ENCODE data around the gene ELAVL1. TPM values are rescaled to one million over a fixed set of nuclear protein-coding genes. Genes with fewer than 3 reads are reported as not detected.
"Not testable (repeated sequence)": the region's sequence is repeated elsewhere in the genome, so short reads cannot be mapped to it uniquely, and the experiment has no call there.

ELAVL1 gene
- total and polyA plus RNA-seq, 4 donors, result 15.0 to 72.8 (median 47.0) TPM

DNA sequence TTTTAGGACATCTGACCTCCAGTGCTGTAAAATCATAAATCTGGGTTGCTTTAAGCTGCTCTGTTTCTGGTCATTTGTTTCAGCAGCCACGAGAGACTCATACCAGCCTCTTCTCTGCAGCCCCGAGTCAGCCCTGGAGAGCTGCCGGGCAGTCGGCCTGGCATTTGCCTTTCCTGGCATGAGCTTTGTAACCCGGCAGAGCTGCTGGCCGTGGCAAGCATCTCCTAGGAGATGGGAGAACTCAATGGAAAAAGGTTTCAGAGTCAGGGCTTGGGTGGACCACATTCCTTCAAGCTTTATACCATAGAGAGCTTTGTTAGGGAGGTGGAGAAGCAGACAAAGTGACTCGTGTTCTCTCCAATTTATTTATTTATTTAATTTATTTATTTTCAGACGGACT lies 25.5 kb upstream of the ELAVL1 start:
- Histone ChIP-seq H3K4me1 (ENCODE audit: control insufficient read depth in 5 of 5, insufficient read depth in 5 of 5, low read length in 5 of 5) (peaks cover 0 to 12% (median 0%) of the 10 kb centered on the region in 5 donors), H3K9ac (ENCODE audit: insufficient read depth in 1 of 2, low read length in 2 of 2) (no peak overlapping the region), H3K9me3 (ENCODE audit: control insufficient read depth in 4 of 4, insufficient read depth in 3 of 4, low read length in 3 of 4) (no peaks in the 10 kb centered on the region), H3K27me3 (ENCODE audit: control insufficient read depth in 3 of 3, insufficient read depth in 3 of 3, low read length in 2 of 3) (no peaks in the 10 kb centered on the region), H3K27ac (ENCODE audit: low read depth in 1 of 2, low read length in 1 of 2) (no peak overlapping the region), H3K36me3 (ENCODE audit: control insufficient read depth in 4 of 4, insufficient read depth in 4 of 4, low read length in 4 of 4) (no peaks in the 10 kb centered on the region), H3K4me3 (no peak overlapping the region)
- DNase-seq (no peak), ATAC-seq (ENCODE audit: insufficient read depth, low FRiP score) (no peak)
- 83 to 88% methylated on average over 8 of the region's 8 CpGs for WGBS, 2 donors
- TF ChIP-seq, protein P1, sequence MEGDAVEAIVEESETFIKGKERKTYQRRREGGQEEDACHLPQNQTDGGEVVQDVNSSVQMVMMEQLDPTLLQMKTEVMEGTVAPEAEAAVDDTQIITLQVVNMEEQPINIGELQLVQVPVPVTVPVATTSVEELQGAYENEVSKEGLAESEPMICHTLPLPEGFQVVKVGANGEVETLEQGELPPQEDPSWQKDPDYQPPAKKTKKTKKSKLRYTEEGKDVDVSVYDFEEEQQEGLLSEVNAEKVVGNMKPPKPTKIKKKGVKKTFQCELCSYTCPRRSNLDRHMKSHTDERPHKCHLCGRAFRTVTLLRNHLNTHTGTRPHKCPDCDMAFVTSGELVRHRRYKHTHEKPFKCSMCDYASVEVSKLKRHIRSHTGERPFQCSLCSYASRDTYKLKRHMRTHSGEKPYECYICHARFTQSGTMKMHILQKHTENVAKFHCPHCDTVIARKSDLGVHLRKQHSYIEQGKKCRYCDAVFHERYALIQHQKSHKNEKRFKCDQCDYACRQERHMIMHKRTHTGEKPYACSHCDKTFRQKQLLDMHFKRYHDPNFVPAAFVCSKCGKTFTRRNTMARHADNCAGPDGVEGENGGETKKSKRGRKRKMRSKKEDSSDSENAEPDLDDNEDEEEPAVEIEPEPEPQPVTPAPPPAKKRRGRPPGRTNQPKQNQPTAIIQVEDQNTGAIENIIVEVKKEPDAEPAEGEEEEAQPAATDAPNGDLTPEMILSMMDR (IDR thresholded peaks at IDR 0.05; ENCODE audit: control extremely low read depth, extremely low read depth), result no peak

DNA sequence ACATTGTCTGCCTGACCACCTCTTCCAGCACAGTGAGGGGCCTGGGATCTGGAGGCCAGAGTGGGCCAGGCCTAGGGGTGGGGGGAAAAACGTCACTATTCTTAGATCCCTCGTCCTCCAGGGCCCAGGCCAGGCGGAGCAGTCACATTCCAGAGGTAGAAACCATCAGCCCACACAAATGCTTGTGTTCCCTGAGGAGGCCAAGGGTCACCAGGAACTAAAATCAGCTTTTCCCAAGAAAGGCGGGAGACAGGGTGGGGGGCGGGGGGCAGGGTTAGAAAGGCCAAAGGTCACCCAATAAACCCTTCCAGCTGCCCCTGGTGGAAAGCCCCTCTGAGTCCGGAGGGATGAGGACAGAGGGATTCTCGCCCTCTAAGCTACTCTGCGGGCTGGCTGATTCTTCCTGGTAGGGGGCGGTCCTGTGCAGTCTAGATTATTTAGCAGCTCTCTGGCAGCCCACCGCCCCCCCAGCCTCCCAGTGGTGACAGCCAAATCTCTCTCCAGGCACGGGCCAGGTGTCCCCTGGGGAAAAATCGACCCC lies 23.6 kb upstream of the ELAVL1 start:
- no peak overlapping the region for H3K4me3 ChIP-seq
- no peaks in the 10 kb centered on the region for H3K36me3 ChIP-seq (ENCODE audit: control insufficient read depth in 4 of 4, insufficient read depth in 4 of 4, low read length in 4 of 4)
- peaks cover 0 to 12% (median 0%) of the 10 kb centered on the region in 5 donors for H3K4me1 ChIP-seq (ENCODE audit: control insufficient read depth in 5 of 5, insufficient read depth in 5 of 5, low read length in 5 of 5)
- 62 to 65% methylated on average over 11 to 12 of the region's 12 CpGs for WGBS, 2 donors
- H3K9ac ChIP-seq (ENCODE audit: insufficient read depth in 1 of 2, low read length in 2 of 2), result no peak overlapping the region
- H3K27ac ChIP-seq (ENCODE audit: low read depth in 1 of 2, low read length in 1 of 2), result no peak overlapping the region
- DNase-seq (peak in 1 of 3 donors; percentile 13), ATAC-seq (ENCODE audit: insufficient read depth, low FRiP score) (no peak)
- H3K27me3 ChIP-seq (ENCODE audit: control insufficient read depth in 3 of 3, insufficient read depth in 3 of 3, low read length in 2 of 3), result no peaks in the 10 kb centered on the region
- H3K9me3 ChIP-seq (ENCODE audit: control insufficient read depth in 4 of 4, insufficient read depth in 3 of 4, low read length in 3 of 4), result no peaks in the 10 kb centered on the region
- TF ChIP-seq, protein P1 (IDR thresholded peaks at IDR 0.05; ENCODE audit: control extremely low read depth, extremely low read depth), result no peak

DNA sequence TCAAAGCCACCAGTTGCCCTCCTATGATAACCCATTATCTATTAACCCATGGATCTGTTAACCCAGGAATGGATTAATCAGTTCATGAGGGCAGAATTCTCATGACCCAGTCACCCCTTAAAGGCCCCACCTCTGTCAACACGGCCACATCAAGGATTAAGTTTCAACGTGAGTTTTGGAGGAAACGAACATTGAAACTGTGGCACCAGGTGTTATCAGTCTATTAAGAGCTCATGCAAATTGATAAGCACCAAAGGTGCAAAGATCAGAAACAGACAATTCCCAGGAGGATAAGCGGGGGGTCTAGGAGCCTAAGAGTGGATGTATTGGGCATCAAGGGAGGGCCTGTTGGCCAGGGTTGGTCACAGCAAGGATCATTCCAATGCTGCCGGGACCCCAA lies 19.9 kb upstream of the ELAVL1 start:
- ATAC-seq (ENCODE audit: insufficient read depth, low FRiP score), result no peak
- 85 to 87% methylated on average over 5 of the region's 5 CpGs for WGBS, 2 donors
- Histone ChIP-seq H3K9me3 (ENCODE audit: control insufficient read depth in 4 of 4, insufficient read depth in 3 of 4, low read length in 3 of 4) (no peaks in the 10 kb centered on the region), H3K9ac (ENCODE audit: insufficient read depth in 1 of 2, low read length in 2 of 2) (no peak overlapping the region), H3K36me3 (ENCODE audit: control insufficient read depth in 4 of 4, insufficient read depth in 4 of 4, low read length in 4 of 4) (no peaks in the 10 kb centered on the region), H3K4me1 (ENCODE audit: control insufficient read depth in 5 of 5, insufficient read depth in 5 of 5, low read length in 5 of 5) (peaks cover 0 to 7% (median 0%) of the 10 kb centered on the region in 5 donors), H3K27me3 (ENCODE audit: control insufficient read depth in 3 of 3, insufficient read depth in 3 of 3, low read length in 2 of 3) (no peaks in the 10 kb centered on the region), H3K27ac (ENCODE audit: low read depth in 1 of 2, low read length in 1 of 2) (no peak overlapping the region), H3K4me3 (no peak overlapping the region)
- no peak for DNase-seq
- TF ChIP-seq, protein P1 (IDR thresholded peaks at IDR 0.05; ENCODE audit: control extremely low read depth, extremely low read depth), result no peak

DNA sequence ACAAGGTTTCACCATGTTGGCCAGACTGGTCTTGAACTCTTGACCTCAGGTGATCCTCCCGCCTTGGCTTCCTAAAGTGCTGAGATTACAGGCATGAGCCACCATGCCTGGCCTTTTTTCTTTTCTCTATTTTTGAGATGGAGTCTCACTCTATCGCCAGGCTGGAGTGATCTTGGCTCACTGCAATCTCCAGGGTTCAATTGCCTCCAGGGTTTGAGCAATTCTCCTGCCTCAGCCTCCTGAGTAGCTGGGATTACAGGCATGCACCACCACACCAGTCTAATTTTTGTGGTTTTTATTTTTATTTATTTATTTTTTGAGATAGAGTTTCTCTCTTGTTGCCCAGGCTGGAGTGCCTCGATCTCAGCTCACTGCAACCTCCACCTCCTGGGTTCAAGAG lies 18.8 kb upstream of the ELAVL1 start:
- H3K4me3 ChIP-seq; DNase-seq; H3K9me3 ChIP-seq (ENCODE audit: control insufficient read depth in 4 of 4, insufficient read depth in 3 of 4, low read length in 3 of 4); H3K4me1 ChIP-seq (ENCODE audit: control insufficient read depth in 5 of 5, insufficient read depth in 5 of 5, low read length in 5 of 5); H3K27ac ChIP-seq (ENCODE audit: low read depth in 1 of 2, low read length in 1 of 2); H3K27me3 ChIP-seq (ENCODE audit: control insufficient read depth in 3 of 3, insufficient read depth in 3 of 3, low read length in 2 of 3); H3K36me3 ChIP-seq (ENCODE audit: control insufficient read depth in 4 of 4, insufficient read depth in 4 of 4, low read length in 4 of 4); ATAC-seq (ENCODE audit: insufficient read depth, low FRiP score); H3K9ac ChIP-seq (ENCODE audit: insufficient read depth in 1 of 2, low read length in 2 of 2): not testable (repeated sequence)
- 98% methylated on average over 3 of the region's 3 CpGs for WGBS, 2 donors

All from lung (tissue), 12 donors.